ENCODE data around the gene ODF2L. TPM values are rescaled to one million over a fixed set of nuclear protein-coding genes. Genes with fewer than 3 reads are reported as not detected.
A peak's percentile ranks its signal among the peaks of the same experiment; 100 is the strongest.

The ODF2L gene
- total and polyA plus RNA-seq, 9 of the 15 experiments (the other 6 are each of a cell fraction or from before 2014, with no cell fraction given): 2.2 to 6.0 (median 4.7) TPM

DNA sequence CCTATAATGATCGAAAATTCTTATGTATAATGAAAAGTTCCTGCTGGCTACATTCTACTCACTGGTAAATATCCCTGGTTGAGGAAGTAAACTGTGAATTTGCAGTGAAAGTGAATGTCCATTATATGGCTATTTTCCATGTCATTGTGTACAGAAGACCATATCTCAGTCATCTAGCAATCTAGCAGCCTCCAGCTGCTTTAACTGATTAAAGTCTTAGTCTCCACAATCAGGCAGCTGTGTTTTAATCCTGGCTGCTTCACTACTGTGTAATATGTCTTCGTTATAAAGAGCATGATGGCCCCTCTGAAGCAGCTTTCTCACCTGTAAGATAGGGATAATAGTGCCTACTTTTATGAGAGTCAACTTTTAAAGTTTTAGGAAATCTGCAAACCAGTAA lies 39.2 kb upstream of the ODF2L start (continued):
- TF ChIP-seq, protein P1, sequence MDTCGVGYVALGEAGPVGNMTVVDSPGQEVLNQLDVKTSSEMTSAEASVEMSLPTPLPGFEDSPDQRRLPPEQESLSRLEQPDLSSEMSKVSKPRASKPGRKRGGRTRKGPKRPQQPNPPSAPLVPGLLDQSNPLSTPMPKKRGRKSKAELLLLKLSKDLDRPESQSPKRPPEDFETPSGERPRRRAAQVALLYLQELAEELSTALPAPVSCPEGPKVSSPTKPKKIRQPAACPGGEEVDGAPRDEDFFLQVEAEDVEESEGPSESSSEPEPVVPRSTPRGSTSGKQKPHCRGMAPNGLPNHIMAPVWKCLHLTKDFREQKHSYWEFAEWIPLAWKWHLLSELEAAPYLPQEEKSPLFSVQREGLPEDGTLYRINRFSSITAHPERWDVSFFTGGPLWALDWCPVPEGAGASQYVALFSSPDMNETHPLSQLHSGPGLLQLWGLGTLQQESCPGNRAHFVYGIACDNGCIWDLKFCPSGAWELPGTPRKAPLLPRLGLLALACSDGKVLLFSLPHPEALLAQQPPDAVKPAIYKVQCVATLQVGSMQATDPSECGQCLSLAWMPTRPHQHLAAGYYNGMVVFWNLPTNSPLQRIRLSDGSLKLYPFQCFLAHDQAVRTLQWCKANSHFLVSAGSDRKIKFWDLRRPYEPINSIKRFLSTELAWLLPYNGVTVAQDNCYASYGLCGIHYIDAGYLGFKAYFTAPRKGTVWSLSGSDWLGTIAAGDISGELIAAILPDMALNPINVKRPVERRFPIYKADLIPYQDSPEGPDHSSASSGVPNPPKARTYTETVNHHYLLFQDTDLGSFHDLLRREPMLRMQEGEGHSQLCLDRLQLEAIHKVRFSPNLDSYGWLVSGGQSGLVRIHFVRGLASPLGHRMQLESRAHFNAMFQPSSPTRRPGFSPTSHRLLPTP (IDR thresholded peaks at IDR 0.05; ENCODE audit: borderline replicate concordance, extremely low read depth, insufficient read length): no peak
- TF ChIP-seq ZNF707 (CRISPR knock-in tag; conservative IDR thresholded peaks at IDR 0.05): no peak
- 0 out of 4 replicates have a peak, but pooled peaks of 1 of the 2 experiments have one; percentile 13 for TF ChIP-seq TRIM24 (IDR thresholded peaks at IDR 0.05)
- no peak for TF ChIP-seq MECOM (CRISPR knock-in tag; IDR thresholded peaks at IDR 0.05)
- TF ChIP-seq TEAD1 (CRISPR knock-in tag; IDR thresholded peaks at IDR 0.05): 0 out of 4 replicates have a peak, but pooled peaks of 1 of the 2 experiments have one; percentile 54
- no peak for TF ChIP-seq ZNF431 (CRISPR knock-in tag; IDR thresholded peaks at IDR 0.05)
- TF ChIP-seq ZNF140 (CRISPR knock-in tag; IDR thresholded peaks at IDR 0.05): no peak
- TF ChIP-seq SNIP1 (IDR thresholded peaks at IDR 0.05; ENCODE audit: low read depth): no peak
- TF ChIP-seq, protein P2, sequence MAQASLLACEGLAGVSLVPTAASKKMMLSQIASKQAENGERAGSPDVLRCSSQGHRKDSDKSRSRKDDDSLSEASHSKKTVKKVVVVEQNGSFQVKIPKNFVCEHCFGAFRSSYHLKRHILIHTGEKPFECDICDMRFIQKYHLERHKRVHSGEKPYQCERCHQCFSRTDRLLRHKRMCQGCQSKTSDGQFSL (CRISPR knock-in tag; IDR thresholded peaks at IDR 0.05): no peak
- TF ChIP-seq, protein P2 (tag; IDR thresholded peaks at IDR 0.05): no peak
- no peak for TF ChIP-seq BRD9 (IDR thresholded peaks at IDR 0.05; ENCODE audit: low read depth, partially characterized antibody)
- TF ChIP-seq KDM4B (IDR thresholded peaks at IDR 0.05; ENCODE audit: borderline replicate concordance in 2 of 2, low read depth in 1 of 2): no peak
- TF ChIP-seq, protein P3, sequence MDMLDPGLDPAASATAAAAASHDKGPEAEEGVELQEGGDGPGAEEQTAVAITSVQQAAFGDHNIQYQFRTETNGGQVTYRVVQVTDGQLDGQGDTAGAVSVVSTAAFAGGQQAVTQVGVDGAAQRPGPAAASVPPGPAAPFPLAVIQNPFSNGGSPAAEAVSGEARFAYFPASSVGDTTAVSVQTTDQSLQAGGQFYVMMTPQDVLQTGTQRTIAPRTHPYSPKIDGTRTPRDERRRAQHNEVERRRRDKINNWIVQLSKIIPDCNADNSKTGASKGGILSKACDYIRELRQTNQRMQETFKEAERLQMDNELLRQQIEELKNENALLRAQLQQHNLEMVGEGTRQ (CRISPR knock-in tag; IDR thresholded peaks at IDR 0.05): no peak
- no peak for TF ChIP-seq SRSF1 (IDR thresholded peaks at IDR 0.05; ENCODE audit: low read depth, low read length)
- TF ChIP-seq, protein P4, sequence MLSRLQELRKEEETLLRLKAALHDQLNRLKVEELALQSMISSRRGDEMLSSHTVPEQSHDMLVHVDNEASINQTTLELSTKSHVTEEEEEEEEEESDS (CRISPR knock-in tag; IDR thresholded peaks at IDR 0.05): no peak
- TF ChIP-seq MEF2D (tag; conservative IDR thresholded peaks at IDR 0.05; ENCODE audit: low read depth): no peak
- TF ChIP-seq PML (IDR thresholded peaks at IDR 0.05; ENCODE audit: low read length): peak; percentile 45; the same call in 1 of the 2 replicates
- peak; percentile 60; the same call in 1 of the 2 replicates for TF ChIP-seq CBFA2T2 (conservative IDR thresholded peaks at IDR 0.05)
- no peak for TF ChIP-seq ZKSCAN1 (IDR thresholded peaks at IDR 0.05; ENCODE audit: low read depth, low read length)
- no peak for TF ChIP-seq JUNB (CRISPR knock-in tag; conservative IDR thresholded peaks at IDR 0.05)
- TF ChIP-seq NFE2 (IDR thresholded peaks at IDR 0.05; ENCODE audit: low read depth): peak; percentile 72
- TF ChIP-seq OTX1 (CRISPR knock-in tag; IDR thresholded peaks at IDR 0.05): no peak
- TF ChIP-seq ZNF347 (CRISPR knock-in tag; IDR thresholded peaks at IDR 0.05; ENCODE audit: low read depth): no peak
- TF ChIP-seq PTBP1 (IDR thresholded peaks at IDR 0.05; ENCODE audit: low read depth, low read length): no peak
- TF ChIP-seq CBX8 (IDR thresholded peaks at IDR 0.05; ENCODE audit: borderline replicate concordance, extremely low read depth, low read depth, low read length, poor library complexity, severe bottlenecking): no peak
- TF ChIP-seq MTA3 (IDR thresholded peaks at IDR 0.05; ENCODE audit: borderline replicate concordance): no peak
- no peak for TF ChIP-seq ZNF436 (CRISPR knock-in tag; IDR thresholded peaks at IDR 0.05)
